ENCODE data around the gene BRD1.

BRD1 gene

GRCh38 chr22:49725516-49725915 lies 102.2 kb downstream of the BRD1 start:
- no peak for DNase-seq

- DNase-seq = peak; percentile 67 to 73
Observed at GRCh38 chr22:49724893-49725489, 102.7 kb downstream of the BRD1 start.

- DNase-seq = peak; percentile 29 to 38
Observed at GRCh38 chr22:49724030-49724892, 103.4 kb downstream of the BRD1 start.

GRCh38 chr22:49723478-49724029 lies 104.1 kb downstream of the BRD1 start:
- DNase-seq = no peak
